Measurements from ENCODE around the gene CYTL1. TPM values are rescaled to one million over a fixed set of nuclear protein-coding genes. Genes with fewer than 3 reads are reported as not detected.

The CYTL1 gene
- total RNA-seq, 1 donor from 2014 or later = 0.85 TPM

- no peak for DNase-seq (ENCODE audit: low spot score in 2 of 2)
- Histone ChIP-seq H3K36me3 (no peaks in the 10 kb centered on the region), H3K27ac (no peak overlapping the region), H3K27me3 (no peaks in the 10 kb centered on the region), H3K9me3 (no peaks in the 10 kb centered on the region), H3K4me3 (no peak overlapping the region), H3K4me1 (peaks cover 3 to 5% of the 10 kb centered on the region in 2 donors)
- intact Hi-C loops (cut with DNase I) = loop anchor here (1.0 to 10.0 kb wide), 2 partner anchors 146 to 1279 kb away; no protein-coding TSS in a partner anchor
- TF ChIP-seq CTCF (IDR thresholded peaks at IDR 0.05) = no peak
Measured at GRCh38 chr4:4995908-4996265, 23.4 kb downstream of the CYTL1 start.

- H3K27me3 ChIP-seq = no peaks in the 10 kb centered on the region
- intact Hi-C loops (cut with DNase I) = loop anchor here (1.0 to 10.0 kb wide), 2 partner anchors 147 to 1279 kb away; no protein-coding TSS in a partner anchor
- H3K27ac ChIP-seq = no peak overlapping the region
- DNase-seq (ENCODE audit: low spot score in 2 of 2) = peak in 1 of 2 donors; percentile 85
- TF ChIP-seq CTCF (IDR thresholded peaks at IDR 0.05) = peak; percentile 62 to 88 (median 84)
- no peak overlapping the region for H3K4me3 ChIP-seq
- H3K36me3 ChIP-seq = no peaks in the 10 kb centered on the region
- H3K4me1 ChIP-seq = peaks cover 3 to 7% of the 10 kb centered on the region in 2 donors
- H3K9me3 ChIP-seq = no peaks in the 10 kb centered on the region
Measured at GRCh38 chr4:4995103-4995907, 24.0 kb downstream of the CYTL1 start.

GRCh38 chr4:4994312-4995097, 24.8 kb downstream of the CYTL1 start:
- Histone ChIP-seq H3K27ac (no peak overlapping the region), H3K27me3 (no peaks in the 10 kb centered on the region), H3K4me1 (peaks cover 3 to 7% of the 10 kb centered on the region in 2 donors), H3K36me3 (no peaks in the 10 kb centered on the region), H3K4me3 (no peak overlapping the region), H3K9me3 (no peaks in the 10 kb centered on the region)
- DNase-seq (ENCODE audit: low spot score in 2 of 2) = no peak
- no peak for TF ChIP-seq CTCF (IDR thresholded peaks at IDR 0.05)
- intact Hi-C loops (cut with DNase I) = loop anchor here (1.0 to 10.0 kb wide), 3 partner anchors 58 to 1280 kb away; partner anchors contain the start of gene STK32B

- intact Hi-C loops (cut with DNase I) = loop anchor here (5.0 to 10.0 kb wide), 2 partner anchors 59 to 1282 kb away; partner anchors contain the start of gene STK32B
- DNase-seq (ENCODE audit: low spot score in 2 of 2) = no peak
- Histone ChIP-seq H3K27me3 (no peaks in the 10 kb centered on the region), H3K36me3 (no peaks in the 10 kb centered on the region), H3K9me3 (no peaks in the 10 kb centered on the region), H3K4me3 (no peak overlapping the region), H3K27ac (no peak overlapping the region), H3K4me1 (peaks cover 3 to 7% of the 10 kb centered on the region in 2 donors)
- no peak for TF ChIP-seq CTCF (IDR thresholded peaks at IDR 0.05)
Measured at GRCh38 chr4:4992833-4993232, 26.4 kb downstream of the CYTL1 start.

- DNase-seq (ENCODE audit: low spot score in 2 of 2) = no peak
- Histone ChIP-seq H3K27ac (peak overlapping the region; percentile 78 to 89), H3K4me3 (no peak overlapping the region), H3K9me3 (no peaks in the 10 kb centered on the region), H3K27me3 (no peaks in the 10 kb centered on the region), H3K36me3 (no peaks in the 10 kb centered on the region), H3K4me1 (peaks cover 3 to 7% of the 10 kb centered on the region in 2 donors)
- TF ChIP-seq CTCF (IDR thresholded peaks at IDR 0.05) = no peak
- intact Hi-C loops (cut with DNase I) = loop anchor here (5.0 to 10.0 kb wide), 2 partner anchors 61 to 1283 kb away; partner anchors contain the start of gene STK32B
Measured at GRCh38 chr4:4991541-4992099, 27.6 kb downstream of the CYTL1 start.
